ENCODE results near the gene NOTCH1. TPM values are rescaled to one million over a fixed set of nuclear protein-coding genes. Genes with fewer than 3 reads are reported as not detected.

The NOTCH1 gene
- total RNA-seq, 2 experiments from 2014 or later, result 17.6 to 17.9 TPM

GRCh38 chr9:136485049-136486045 lies 60.5 kb downstream of the NOTCH1 start:
- no peak overlapping the region for H3K27ac ChIP-seq (ENCODE audit: low read depth, low read length, poor library complexity, severe bottlenecking)
- intact Hi-C loops (cut with micrococcal nuclease; ENCODE audit: unreplicated experiment), result no loop called here
- BruUV-seq (replicated peaks), result no TSS peak
- H3K4me1 ChIP-seq (ENCODE audit: insufficient read depth, low read length, poor library complexity, severe bottlenecking), result peaks cover 16% of the 10 kb centered on the region
- H4K20me1 ChIP-seq (ENCODE audit: insufficient read depth, low read length), result peaks cover 5% of the 10 kb centered on the region; the same call in 1 of the 2 replicates
- H2AFZ ChIP-seq (ENCODE audit: low read length), result no peak overlapping the region
- TF ChIP-seq CTCF (conservative IDR thresholded peaks at IDR 0.05; ENCODE audit: low read length) (peak; percentile 88), EZH2phosphoT487 (IDR thresholded peaks at IDR 0.05; ENCODE audit: borderline replicate concordance, low read depth, low read length) (no peak)
- peaks cover 25% of the 10 kb centered on the region for H3K79me2 ChIP-seq (ENCODE audit: insufficient read depth, low read depth, low read length)
- no peaks in the 10 kb centered on the region for H3K9me2 ChIP-seq (ENCODE audit: insufficient read depth, low read length)
- ChIA-PET POLR2A (no interaction called here), CTCF (ENCODE audit: unreplicated experiment) (interaction anchor here (0.5 kb wide), 1 partner anchor 276 kb away, joined by 12 read pairs; no protein-coding TSS in a partner anchor)
- peak; percentile 77 for DNase-seq (ENCODE audit: low spot score)
- no peak overlapping the region for H3K4me3 ChIP-seq (ENCODE audit: low read depth, low read length, poor library complexity, severe bottlenecking)
- H3K9me3 ChIP-seq (ENCODE audit: low read length), result no peaks in the 10 kb centered on the region
- peaks cover under 1% of the 10 kb centered on the region; the same call in 1 of the 2 replicates for H3K36me3 ChIP-seq (ENCODE audit: insufficient read depth, low read length)
- 0 out of 2 replicates have a peak overlapping the region, but pooled peaks have one; percentile 75 for H3K4me2 ChIP-seq (ENCODE audit: low read length)

- Histone ChIP-seq H3K9me3 (ENCODE audit: low read length) (no peaks in the 10 kb centered on the region), H3K79me2 (ENCODE audit: insufficient read depth, low read depth, low read length) (peaks cover 34% of the 10 kb centered on the region), H3K27ac (ENCODE audit: low read depth, low read length, poor library complexity, severe bottlenecking) (no peak overlapping the region), H3K4me2 (ENCODE audit: low read length) (peak overlapping the region; percentile 75), H3K36me3 (ENCODE audit: insufficient read depth, low read length) (peaks cover 8% of the 10 kb centered on the region; the same call in 1 of the 2 replicates), H4K20me1 (ENCODE audit: insufficient read depth, low read length) (peaks cover 5% of the 10 kb centered on the region; the same call in 1 of the 2 replicates), H3K9me2 (ENCODE audit: insufficient read depth, low read length) (no peaks in the 10 kb centered on the region), H3K4me1 (ENCODE audit: insufficient read depth, low read length, poor library complexity, severe bottlenecking) (peaks cover 16% of the 10 kb centered on the region), H3K4me3 (ENCODE audit: low read depth, low read length, poor library complexity, severe bottlenecking) (peak overlapping the region; percentile 68), H2AFZ (ENCODE audit: low read length) (no peak overlapping the region)
- CTCF ChIA-PET (ENCODE audit: unreplicated experiment), result interaction anchor here (0.6 kb wide), 1 partner anchor 205 kb away, joined by 3 read pairs; no protein-coding TSS in a partner anchor
- no TSS peak for BruUV-seq (replicated peaks)
- no peak for TF ChIP-seq CTCF (conservative IDR thresholded peaks at IDR 0.05; ENCODE audit: low read length)
- TF ChIP-seq EZH2phosphoT487 (IDR thresholded peaks at IDR 0.05; ENCODE audit: borderline replicate concordance, low read depth, low read length), result no peak
- intact Hi-C loops (cut with micrococcal nuclease; ENCODE audit: unreplicated experiment), result no loop called here
- no peak for DNase-seq (ENCODE audit: low spot score)
- POLR2A ChIA-PET, result no interaction called here
Observed at GRCh38 chr9:136484153-136485048, 61.4 kb downstream of the NOTCH1 start.
